Activated T-cell treated with anti-CD3 and anti-CD28 coated beads, Interleukin-2, amount 50 U/mL, for 1 hour (primary cell): ENCODE data around the gene KRT17.

Experiments used
- DNase-seq: peaks from one replicate; pipeline ENCODE4 v3.0.0-alpha.2; 2020

Gene KRT17

DNA sequence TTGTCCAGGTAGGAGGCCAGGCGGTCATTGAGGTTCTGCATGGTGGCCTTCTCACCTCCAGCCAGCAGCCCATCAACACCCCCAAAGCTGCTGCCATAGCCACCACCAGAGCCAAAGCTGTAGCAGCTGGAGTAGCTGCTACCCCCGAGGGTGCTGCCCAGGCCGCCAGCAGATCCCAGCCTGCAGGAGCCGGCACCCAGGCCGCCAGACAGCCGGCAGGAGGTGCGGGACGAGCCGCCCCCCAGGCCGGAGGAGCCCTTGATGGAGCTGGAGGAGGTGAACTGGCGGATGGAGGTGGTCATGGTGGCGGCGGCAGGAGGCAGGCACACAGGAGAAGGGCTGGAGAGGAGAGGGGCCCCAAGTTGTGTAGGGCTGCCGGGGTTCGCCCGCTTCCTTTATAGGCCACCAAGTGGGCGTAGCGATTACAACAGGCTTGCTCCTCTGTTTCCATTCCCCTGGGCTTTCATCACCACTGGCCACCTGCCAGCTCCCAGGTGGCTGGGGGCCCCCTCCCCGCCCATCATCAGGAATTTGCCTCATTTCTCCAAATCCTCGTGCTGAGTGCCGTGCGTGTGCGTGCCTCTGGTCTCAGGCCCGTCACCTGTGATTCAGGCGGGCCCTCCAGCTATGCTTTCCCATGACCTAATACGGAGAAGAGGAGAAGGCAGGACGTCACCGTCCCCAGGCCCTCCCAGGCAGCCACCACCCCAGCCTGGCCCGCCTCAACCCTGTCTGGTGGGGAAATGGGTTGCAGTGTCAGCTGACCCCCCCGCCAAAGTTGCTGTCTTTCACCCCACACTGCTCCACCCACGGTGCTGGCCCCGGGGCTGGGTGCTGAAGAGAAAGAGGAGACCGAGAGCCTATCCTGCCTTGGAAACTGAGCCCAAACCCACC lies at the start of gene KRT17:
KRT17 (minus strand) TSS at position 368 of the 894 bp plus-strand sequence; CDS start at position 302, 66 bp downstream.
- no peak for DNase-seq

DNA sequence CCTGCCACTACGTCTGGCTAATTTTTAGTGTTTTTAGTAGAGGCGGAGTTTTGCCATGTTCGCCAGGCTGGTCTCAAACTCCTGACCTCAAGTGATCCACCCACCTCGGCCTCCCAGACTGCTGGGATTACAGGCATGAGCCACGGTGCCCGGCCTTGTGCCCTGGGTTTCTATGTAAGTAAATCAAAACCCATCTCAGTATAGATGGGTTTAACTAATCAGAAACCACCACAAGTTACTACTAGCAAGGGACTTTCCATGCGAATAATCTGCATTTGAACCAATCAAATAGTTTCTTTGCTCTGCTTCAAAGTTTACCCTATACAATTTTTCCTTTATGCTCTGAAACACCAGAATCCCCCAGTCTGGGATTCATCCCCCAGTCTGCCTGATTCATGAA lies 47.8 kb upstream of the KRT17 start:
- DNase-seq, result no peak

DNA sequence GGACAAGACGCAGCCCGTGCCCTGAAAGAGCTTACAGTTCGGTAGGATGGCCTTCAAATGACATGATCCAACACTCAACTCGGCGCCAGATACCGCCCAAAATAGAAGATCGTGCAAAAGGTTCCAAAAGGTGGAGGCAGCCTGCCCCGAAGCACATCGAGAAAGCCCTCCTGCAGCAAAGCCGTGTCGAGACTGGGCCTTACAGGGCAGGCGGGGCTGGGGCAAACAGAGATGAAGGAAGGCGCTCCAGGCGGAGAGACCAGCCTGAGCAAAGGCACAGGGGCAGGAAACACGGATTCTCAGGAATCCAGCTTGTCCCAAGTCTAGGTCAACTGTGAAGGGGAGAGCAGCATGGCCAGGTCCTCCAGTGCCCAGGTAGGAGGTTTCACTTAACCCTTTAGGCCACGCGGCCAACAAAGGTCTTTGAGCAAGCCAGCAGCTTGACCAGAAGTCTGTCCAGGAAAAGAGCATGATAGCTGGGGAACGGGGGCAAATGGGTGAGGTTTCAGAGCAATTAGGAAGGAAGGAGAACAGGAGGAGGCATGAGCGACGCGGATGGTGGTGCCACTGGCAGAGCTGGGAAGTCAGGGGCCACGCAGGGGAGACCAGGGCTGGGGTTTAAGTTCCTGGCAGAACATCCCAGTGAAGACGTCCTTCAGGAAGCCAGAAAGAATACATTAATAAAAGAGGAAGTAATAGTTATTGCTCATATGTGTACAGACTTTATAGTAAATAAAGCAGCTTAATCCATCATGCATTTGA lies 43.1 kb upstream of the KRT17 start:
- no peak for DNase-seq

DNA sequence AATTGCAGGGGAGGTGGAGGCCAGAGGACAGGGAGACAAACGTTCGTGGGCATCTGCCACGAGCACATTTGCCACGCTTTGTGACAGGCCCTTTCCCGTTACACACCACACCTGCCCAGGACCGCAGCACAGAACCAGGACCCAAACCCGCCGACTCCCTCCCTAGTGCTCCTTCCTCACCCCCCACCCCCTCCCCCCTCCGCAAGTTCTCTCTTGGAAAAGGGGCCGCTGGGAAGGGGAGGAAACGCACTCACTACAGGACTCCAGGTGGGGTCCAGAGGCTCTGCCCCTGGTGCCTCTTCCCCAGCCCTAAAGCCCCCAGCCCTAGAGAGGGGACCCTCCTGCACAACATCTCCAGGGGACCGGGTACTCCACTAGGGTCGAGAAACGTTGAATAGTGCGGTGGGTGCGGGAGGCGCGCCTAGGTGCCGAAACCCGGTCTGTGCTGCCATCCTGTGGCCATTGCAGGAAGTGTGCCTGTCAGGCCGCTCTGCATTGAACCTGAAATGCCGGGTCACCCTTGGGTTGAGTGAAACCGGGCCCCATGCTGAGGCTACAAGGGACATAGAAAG lies 42.4 kb upstream of the KRT17 start:
- peak; percentile 91 for DNase-seq

DNA sequence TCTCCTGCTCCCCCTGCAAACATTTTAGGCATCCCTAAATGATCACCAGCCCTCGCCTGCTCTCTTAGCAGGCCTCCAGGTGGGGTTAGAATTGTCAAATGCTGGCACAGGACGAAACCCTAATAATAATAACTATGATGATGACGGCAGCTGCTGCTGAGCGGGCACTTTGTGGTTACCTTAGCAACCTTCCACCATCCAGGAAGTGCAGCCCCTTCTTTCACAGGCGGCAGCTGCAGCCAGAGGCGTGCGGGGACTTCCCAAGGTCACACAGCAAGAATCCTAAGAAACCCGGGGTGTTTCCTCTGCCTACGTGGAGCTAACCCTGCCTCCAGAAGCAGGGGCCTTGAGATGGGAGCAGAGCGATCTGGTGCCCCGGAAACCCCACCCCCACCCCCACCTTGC lies 41.9 kb upstream of the KRT17 start:
- DNase-seq, result no peak

DNA sequence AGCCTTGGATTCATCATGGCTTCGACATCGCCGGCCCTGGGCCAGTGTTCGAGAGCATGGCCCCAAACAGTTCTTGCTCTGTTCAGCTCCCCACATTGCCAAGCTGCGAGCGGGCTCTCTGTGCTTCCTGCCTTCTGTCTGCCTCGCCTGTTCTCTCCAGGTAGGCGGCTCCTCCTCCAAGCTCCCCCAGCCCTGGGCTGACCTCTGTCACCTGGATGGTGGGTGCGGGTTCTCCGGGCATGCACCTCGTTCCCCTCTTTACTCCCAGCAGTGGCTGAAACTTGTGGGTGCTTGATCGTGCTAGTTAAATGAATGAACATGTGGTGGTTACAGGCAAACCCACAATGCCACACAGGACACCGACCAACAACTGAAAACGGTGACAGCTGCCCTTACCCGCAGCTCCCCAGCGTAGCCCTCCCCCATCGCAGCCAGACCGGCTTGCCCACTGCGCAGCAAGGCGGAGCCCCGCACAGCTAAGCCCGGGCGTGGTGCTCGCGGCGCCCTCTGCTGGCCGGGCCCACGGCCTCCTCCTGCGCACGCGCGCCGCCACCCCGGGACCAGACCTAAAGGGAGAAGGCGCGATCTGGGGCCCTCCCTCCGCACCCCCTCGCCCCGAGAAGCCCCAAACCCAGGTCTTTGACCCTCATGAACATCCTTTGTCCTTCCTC lies 41.3 kb upstream of the KRT17 start:
- peak; percentile 94 for DNase-seq

DNA sequence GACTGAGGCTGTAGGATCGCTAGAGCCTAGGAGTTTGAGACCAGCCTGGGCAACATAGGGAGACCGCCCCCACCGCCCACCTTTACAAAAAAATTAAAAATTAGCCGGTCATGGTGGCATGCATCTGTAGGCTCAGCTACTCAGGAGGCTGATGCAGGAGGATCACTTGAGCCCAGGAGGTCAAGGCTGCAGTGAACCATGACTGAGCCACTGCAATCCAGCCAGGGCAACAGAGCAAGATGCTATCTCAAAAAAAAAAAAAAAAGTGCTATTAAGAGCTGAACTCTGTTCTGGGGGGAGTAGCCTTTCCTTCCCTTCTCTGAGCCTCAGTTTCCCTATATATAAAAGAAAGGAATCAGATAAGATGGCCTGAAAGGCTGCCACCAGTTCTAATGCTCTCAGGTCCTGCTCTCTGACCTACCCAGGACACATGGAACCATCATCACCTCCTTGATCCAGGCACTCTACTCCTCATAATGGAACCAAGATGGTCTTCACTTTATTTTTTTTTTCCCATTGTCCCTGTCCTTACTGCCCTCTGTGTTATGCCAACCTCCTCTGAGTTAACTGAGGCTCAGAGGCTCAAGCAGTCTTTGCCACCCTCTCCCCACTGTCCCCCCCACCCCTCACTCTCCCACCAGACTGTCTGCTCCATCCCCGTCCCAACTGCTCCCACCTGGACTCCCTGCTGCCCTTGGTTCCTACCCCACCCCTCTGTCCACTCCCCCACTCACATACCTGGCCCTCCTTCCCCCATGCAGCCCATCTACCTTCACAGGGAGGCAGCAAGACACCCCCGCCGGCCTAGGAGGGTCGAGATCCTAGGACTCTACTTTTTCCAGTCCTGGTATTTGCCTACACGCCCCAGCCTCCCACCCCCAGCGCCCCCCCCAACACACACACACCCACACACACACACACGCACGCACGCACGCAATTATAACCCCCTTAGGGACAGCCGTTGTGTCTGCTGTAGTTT lies 40.5 kb upstream of the KRT17 start:
- no peak for DNase-seq

DNA sequence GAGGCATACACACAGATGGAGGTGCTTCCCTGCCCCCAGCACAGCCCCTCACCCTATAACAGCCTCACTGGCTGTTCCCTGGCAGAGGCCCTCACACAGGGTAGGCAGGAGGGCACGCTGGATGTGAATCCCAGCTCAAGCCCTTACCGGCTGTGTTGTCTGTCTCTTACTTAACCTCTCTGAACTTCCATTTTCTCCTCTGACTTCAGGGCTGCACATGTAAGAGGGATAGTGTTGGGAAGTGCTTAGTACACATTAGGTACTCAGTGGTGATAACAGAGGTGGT lies 39.7 kb upstream of the KRT17 start:
- no peak for DNase-seq

DNA sequence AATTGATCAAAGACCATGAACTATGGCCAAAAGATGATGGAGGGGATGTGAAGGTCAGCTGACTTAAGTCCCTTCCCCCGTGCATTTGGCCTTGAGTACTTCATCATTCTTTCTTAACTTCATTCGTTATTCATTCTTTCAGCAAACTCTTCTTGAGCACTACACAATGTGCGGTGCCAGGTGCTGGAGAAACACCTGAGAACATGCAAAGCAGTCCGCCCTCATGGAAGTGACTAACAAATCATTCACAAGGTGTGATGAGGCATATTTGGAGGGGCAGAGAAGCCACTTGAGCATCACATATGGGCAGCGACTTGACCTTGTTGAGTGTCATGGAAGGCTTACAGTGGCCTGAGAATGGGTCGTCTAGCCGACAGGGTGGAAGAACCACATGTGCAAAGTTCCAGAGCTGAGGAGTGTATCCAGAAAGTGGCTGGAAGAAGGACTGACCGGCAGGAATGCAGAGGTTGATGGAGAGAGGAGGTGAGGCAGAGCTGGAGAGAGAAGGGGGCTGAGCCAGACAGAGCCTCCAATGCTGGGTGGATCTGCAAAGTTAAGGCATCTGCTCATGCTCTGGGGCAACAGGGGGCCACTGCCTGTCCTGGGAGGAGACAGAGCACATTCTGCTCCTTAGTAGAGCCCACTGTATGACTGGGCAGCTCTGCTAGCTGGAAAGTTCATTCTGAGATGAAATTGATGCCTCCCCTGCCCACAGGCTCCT lies 39.2 kb upstream of the KRT17 start:
- no peak for DNase-seq

DNA sequence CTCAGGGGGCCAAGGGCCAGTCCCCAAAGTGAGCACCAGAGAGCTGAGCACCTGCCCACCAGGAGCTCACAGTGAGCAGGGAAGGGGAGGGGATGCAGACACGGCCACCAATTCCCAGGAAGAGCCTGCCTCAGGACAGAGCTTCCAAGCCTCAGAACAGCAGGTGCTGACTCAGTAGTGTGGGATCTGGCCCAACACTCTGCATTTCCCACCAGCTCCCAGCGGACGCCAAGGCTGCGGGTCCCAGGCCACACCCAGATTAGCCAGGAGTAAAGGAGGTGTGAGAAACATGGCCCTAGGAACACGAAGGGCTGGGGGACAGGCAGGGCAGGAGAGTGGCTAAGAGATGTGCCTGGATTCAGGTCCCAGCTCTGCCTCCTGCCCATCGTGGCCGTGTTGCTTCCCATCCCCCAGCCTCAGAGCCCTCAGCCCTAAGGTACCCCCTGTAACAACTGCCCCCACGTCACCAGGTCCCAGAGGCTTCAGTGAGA lies 35.9 kb upstream of the KRT17 start:
- no peak for DNase-seq

DNA sequence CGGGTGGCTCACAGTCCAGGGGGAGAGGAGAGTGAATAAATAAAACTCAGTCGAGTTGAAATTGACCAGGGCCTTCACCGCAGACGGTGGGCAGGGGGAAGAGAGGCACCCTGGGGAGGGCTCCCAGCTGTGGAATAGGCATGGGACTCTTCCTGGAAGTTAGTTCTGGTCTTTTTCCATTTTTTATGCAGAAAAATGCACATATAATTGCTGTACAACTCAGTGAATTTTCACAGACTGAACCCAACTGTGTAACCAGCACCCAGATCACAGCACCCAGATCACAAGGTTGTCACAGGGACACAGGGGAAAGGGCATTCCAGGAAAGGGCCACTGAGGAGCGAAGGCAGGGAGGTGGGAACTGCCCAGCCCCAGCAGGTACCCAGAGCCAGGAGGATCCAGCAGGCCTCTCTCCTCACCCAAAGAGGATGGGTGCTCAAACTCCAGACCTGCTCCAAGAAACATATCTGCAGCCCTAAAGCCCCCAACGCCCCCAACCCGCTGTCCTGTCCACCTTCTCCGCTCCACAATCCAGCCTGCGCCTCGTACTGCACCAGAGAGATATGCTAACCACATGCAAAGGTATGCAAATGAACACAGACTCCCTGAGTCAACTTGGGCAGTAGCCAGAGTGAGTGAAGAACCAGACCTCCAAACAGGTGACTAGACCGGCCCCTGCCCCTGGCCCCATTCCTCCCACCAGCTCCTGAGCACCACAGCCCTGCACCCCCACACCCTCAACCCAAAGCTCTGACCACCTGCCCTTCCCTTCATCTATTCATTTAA lies 35.2 kb upstream of the KRT17 start:
- DNase-seq, result no peak

DNA sequence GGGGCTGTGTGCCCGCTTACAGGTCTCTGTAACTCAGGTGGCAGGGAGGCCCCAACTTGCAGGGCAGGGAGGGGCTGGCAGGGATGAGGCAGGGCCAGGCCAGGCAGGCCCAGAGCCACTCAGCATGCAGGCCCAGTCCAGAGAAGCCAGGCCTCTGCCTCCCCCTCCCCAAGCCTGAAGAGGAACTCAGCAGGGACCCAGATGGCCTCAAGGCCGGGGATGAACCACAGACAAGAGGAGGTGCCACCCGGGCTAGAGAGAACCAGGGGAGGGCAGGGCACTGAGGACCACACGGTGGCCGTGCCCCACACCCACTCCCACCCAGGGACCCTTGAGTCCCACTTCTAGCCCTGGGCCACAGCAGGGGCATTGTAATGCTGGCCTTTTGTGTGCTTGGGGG lies 34.5 kb upstream of the KRT17 start:
- no peak for DNase-seq

DNA sequence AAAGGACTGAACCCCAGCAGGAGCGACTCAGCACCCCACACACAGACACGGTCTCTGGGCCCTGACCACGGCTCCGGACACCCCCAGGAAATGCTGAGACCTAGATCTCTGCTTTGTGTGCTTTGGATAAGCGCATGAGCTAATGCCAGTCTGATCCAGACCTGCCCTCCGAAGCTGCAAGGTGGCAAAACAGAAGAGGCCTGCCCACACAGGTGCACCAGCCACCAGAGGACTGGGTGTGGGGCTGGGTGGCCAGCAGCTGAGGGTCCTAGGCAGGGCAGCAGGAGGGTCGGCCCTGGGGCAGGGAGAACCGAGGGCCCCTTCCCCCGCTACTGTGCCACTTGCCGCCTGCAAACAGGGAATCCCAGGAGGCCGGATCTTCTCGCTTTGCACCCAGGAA lies 33.6 kb upstream of the KRT17 start:
- no peak for DNase-seq

DNA sequence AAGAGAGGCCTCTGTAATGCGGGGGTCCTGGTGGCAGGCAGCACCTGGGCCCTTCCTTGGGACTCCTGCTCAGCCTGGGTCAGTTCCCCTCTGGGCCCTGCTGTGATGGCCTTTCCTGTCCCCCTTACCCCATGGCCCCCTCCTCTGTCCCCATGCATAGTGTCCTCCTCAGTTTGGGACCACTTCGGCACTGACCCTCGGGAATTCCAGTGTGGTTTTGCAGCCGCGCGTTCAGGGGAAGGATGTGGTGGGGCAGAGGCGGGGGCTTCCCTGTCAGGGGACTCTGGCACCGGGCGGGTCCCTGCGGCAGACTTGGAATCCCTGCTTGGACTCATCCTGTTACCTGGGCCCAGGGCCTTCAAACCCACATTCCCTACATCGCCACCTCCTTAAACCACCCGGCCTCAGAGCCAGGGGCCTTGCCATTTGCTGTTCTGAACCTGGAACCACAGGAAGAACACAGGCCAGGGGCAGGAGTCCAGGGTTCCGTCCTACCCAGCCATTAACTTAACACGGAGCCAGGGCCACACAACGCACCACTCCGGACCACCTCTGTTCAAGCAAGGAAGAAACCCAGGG lies 32.9 kb upstream of the KRT17 start:
- DNase-seq, result no peak

DNA sequence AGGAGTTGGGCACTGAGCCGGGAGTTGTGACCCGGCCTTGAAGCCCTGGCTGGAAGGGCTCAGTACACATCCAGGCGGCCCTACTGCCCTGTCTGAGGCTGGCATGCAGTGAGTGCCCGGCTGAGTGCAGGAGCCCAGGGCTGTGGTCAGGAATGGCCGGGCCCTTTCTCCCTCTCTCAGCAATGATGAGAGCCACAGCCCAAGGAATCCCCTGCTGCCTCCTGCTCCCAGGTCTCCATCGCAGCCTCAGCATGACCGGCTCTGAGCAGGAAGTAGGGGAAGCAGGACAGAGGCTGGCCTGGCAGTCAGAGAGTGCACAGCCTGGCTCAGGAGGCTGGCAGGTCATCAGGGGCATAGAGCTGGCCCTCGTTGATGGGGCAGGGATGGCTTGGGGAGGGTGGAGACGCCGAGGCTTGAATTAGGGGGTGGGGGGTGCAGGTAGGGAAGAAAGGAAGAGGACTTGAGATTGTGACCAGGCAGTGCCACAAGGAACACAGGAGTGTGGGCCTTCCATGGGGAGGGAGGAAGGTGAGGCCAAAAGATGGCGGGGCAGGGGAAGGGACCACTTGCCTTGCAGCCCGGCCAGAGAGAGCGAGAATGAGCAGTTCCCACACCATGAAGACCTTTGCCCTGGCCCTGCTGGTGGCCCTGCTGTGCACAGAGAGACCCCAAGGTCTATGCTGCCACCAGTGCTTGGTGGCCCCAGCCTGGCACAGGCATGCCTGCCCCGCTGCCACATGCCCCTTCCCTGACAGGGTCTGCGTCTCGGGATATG lies 32.1 kb upstream of the KRT17 start:
- no peak for DNase-seq

DNA sequence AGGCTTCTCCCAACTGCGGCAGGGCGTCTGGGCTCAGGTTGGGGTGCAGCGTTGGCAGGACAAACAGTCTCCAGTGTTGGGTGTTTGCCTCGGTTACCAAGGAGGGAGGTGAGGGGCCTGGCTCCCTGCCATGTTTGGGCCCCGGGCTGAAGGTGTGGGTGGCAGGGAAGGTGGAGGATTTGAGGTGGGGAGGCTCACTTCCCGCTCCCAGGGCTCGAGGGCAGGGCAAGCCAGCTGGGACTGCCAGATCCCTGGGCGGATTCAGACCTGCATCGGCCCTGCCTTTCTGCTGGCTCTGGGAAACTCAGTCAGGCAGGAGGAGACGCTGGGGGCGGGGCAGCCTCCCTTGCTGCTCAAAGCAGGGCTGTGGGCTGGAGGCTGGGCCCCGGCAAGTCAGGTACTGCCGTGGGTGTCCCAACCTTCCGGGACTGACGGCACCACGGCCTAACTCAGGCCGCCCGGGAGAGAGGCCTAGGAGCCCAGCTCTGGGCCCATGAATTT lies 31.3 kb upstream of the KRT17 start:
- no peak for DNase-seq

DNA sequence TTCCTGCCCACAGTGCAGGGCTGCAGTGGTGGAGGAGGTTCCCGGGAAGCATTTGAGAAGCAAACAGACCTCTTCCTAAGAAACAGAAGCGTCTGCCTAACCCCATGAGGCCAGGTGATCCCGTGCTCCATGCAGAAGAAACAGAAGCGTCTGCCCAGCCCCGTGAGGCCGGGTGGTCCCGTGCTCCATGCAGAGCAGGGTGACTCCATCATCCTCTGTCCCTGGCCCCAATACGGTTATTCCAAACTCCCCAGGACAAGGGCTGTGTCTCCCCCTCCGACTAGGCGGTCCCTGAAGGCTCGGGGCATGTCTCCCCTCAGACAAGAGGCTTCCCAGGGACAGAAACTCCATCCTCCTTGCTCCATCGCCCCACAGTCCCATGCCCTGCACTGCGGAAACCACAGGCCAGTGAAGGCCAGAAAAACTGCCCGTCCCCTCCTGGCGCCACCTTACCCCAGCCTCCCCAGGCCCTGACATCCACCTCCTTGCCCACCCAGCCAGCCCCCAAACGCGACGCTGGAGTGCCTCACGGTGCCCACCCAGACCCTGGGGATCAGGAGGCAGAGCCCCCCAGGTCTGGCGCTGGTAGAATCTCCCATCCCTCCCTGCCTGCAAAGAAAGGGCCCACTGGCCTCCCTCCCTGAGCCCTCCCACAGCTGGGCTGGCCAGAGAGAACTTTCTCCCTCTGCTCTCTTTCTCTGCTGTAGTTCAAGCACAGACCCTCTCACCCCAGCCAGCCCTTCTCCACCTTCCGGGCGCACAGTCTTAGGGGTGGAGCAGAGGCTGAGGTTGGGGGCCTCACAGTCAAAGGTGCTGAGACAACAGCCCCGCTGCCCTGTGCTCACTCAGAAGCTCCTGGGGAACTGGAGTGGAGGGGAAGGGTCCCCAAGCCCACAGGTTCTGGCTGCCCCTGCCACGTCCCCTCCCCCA lies 30.6 kb upstream of the KRT17 start:
- no peak for DNase-seq
